ENCODE data around the gene ZSCAN26.
"Not testable (repeated sequence)": the region's sequence is repeated elsewhere in the genome, so short reads cannot be mapped to it uniquely, and the experiment has no call there.

The ZSCAN26 gene

DNA sequence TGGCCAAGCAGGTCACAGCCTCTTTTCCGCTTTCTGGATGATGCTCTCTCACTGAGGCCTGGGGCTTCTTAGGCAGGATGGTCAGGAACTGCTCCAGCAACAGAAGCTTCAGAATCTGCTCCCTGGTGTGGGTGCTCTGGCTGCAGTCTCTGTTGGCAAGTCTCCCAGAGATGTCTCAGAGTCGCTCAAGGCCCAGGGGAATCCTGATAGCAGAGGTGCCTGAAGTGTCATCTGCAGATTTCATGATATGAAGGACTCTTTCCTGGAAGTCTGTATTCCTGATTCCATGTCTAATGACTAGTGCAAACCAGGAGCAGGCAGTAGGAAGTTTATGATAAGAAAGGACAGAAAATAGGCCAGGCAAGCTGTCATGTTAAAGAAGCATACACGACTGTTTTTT, 48.7 kb downstream of the ZSCAN26 start:
- TF ChIP-seq CTCF (IDR thresholded peaks at IDR 0.05), result no peak
- Histone ChIP-seq H3K27ac (no peak overlapping the region), H3K4me3 (no peak overlapping the region)
- DNase-seq (ENCODE audit: low spot score), result no peak

- not testable (repeated sequence) for DNase-seq (ENCODE audit: low spot score); H3K4me3 ChIP-seq
Measured at GRCh38 chr6:28317866-28318265, 50.9 kb downstream of the ZSCAN26 start.

DNA sequence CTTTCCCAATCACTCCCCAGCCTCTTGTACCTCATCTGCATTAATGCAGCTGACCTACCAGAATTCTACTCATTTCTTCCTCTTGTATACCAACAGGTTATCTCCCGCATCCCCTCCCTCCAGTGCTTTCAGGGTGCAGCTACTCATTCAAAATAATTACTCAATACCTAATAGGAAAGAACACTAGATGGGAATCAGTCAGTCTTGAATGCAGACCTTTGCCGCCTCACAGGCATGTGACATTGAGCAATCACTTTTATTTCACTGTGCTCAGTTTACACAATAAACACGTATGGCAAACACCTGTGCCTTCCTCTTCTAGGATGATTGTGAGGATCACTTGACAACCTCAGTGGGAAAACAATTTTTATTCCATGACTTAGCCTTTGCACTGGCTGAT, 55.7 kb downstream of the ZSCAN26 start:
- no peak overlapping the region for H3K27ac ChIP-seq
- no peak for TF ChIP-seq CTCF (IDR thresholded peaks at IDR 0.05)
- no peak overlapping the region for H3K4me3 ChIP-seq
- DNase-seq (ENCODE audit: low spot score), result no peak

More at GRCh38 chr6:28317866-28318265, 50.9 kb downstream of the ZSCAN26 start:
- H3K27ac ChIP-seq, result not testable (repeated sequence)

DNA sequence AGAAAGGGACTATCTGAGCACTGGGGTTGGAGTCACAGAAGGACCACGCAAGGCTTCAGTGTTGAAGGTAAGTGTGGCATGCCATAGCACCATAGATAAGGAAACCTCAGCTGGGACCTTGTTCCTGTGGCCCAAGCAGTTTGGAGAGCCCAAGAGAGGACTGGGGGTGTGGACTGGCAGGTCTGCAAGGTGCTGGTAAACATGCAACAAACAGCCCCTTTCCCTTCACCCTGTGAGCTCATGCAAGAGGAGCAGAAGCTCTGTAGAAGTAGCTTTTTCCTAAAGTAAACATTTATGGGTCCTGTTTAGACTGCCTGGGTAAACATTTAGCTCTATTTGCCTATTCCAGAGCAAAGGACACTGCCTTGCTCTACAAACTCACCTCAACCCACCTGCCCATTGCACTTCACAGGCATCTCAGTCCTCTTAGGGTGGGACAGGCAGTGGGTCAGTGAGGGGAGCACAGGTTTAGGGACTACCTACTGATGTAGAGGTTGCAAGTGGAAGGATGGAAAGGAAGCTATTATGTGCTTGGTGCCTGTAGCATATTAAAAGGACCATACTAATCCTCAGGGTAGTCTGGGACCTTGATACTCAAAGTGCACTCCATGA, 57.0 kb downstream of the ZSCAN26 start:
- no peak for TF ChIP-seq CTCF (IDR thresholded peaks at IDR 0.05)
- no peak overlapping the region for H3K27ac ChIP-seq
- H3K4me3 ChIP-seq, result no peak overlapping the region
- no peak for DNase-seq (ENCODE audit: low spot score)

- Histone ChIP-seq H3K27ac (no peak overlapping the region), H3K4me3 (peak overlapping the region; percentile 18)
- TF ChIP-seq CTCF (IDR thresholded peaks at IDR 0.05), result no peak
- DNase-seq (ENCODE audit: low spot score), result no peak
Measured at GRCh38 chr6:28326371-28326948, 59.5 kb downstream of the ZSCAN26 start.

All from coronary artery (tissue), 2 donors.